ENCODE data around the gene CLIC5.

DNA sequence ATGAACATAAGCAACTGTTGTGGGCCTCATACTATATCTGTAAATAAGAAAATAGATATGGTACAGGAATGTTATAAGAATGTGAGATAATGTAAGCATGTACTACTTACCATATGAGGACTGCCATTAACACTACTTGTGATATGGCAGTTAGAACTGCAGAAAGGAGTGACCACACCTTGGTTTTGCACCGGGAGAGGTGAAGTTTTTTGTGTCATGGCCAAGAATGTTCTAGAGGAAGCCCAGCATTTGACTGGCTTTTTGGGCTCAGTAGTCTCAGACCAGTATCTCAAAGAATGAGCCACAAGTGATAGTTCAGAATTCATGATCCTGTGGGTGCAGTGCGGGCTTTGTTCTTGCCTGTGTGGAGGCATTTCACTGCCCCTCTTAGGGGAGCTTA, 123.5 kb downstream of the CLIC5 start:
- TF ChIP-seq, protein P1, sequence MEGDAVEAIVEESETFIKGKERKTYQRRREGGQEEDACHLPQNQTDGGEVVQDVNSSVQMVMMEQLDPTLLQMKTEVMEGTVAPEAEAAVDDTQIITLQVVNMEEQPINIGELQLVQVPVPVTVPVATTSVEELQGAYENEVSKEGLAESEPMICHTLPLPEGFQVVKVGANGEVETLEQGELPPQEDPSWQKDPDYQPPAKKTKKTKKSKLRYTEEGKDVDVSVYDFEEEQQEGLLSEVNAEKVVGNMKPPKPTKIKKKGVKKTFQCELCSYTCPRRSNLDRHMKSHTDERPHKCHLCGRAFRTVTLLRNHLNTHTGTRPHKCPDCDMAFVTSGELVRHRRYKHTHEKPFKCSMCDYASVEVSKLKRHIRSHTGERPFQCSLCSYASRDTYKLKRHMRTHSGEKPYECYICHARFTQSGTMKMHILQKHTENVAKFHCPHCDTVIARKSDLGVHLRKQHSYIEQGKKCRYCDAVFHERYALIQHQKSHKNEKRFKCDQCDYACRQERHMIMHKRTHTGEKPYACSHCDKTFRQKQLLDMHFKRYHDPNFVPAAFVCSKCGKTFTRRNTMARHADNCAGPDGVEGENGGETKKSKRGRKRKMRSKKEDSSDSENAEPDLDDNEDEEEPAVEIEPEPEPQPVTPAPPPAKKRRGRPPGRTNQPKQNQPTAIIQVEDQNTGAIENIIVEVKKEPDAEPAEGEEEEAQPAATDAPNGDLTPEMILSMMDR (optimal IDR thresholded peaks at IDR 0.05 in 1 of 3, IDR thresholded peaks at IDR 0.05 in 1 of 3, conservative IDR thresholded peaks at IDR 0.05 in 1 of 3; ENCODE audit: extremely low read depth in 1 of 3, insufficient read depth in 2 of 3, low read length in 3 of 3) = no peak
- TF ChIP-seq EZH2 (IDR thresholded peaks at IDR 0.05; ENCODE audit: low read length) = no peak
